ENCODE measurements around the gene ABO. TPM values are rescaled to one million over a fixed set of nuclear protein-coding genes. Genes with fewer than 3 reads are reported as not detected.

ABO gene
- total and polyA plus RNA-seq, 4 donors = 0.08 to 0.75 (median 0.10) TPM; not detected in 1

DNA sequence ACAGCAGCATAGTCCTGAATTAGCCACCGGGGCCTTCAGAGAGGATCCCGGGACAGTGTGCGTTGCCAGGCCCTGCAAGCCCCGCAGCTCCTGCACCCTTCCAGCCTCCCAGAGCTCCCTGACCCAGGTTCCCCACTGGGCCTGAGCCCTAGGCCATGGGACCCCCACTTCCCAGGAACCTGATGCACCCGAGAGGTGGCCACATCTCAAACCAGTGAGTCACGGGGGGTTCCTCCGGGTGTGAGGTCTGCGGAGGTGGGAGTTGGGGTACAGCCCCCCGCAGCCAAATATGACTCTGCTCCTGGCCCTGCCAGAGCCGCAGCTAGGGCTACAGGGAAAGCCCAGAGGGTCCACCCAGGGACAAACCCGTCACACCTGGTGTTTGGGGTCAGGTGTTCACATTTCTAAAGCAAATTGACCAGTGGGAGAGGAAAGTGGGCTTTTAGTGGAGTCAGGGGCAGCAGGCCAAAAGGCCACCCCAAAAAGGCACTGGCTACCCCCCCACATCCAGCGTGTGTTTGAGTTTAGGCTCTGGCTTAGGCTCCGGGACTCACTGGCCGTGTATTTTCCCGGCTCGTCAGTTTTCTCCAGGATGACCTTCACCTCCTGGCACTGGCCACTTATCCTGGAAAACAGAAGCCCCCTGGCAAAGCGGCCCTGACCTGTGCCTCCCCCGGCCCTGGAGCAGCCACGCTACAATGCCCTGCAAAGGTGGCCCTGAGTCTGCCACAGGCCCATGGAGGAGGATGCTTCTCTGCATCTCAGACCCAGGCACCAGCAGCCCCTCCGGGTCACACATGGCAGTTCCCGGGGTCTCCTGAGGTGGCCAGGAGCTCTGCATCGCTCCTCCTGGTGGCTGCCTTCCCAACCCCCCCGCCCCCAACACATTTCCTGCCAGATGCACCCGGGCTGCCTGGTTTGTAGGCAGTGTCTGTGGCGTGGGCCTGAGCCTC lies 48.5 kb downstream of the ABO start:
- WGBS = 77% methylated on average over 25 of the region's 25 CpGs
- Histone ChIP-seq H3K4me3 (ENCODE audit: low read depth in 1 of 3, low read length in 3 of 3) (no peak overlapping the region), H3K4me1 (ENCODE audit: control insufficient read depth in 4 of 4, insufficient read depth in 4 of 4, low read length in 3 of 4) (no peaks in the 10 kb centered on the region), H3K27me3 (ENCODE audit: control insufficient read depth in 4 of 4, insufficient read depth in 4 of 4, low read length in 3 of 4) (no peaks in the 10 kb centered on the region), H3K36me3 (ENCODE audit: control insufficient read depth in 4 of 4, insufficient read depth in 3 of 4, low read depth in 1 of 4, low read length in 3 of 4) (no peaks in the 10 kb centered on the region), H3K9me3 (ENCODE audit: control insufficient read depth in 4 of 4, low read length in 3 of 4) (no peaks in the 10 kb centered on the region), H3K9ac (ENCODE audit: low read depth in 1 of 2, low read length in 2 of 2) (no peak overlapping the region), H3K27ac (ENCODE audit: low read depth in 1 of 2, low read length in 2 of 2) (no peak overlapping the region)
- no peak for DNase-seq (ENCODE audit: low spot score)
- no peak for TF ChIP-seq HNF4A (conservative IDR thresholded peaks at IDR 0.05)

DNA sequence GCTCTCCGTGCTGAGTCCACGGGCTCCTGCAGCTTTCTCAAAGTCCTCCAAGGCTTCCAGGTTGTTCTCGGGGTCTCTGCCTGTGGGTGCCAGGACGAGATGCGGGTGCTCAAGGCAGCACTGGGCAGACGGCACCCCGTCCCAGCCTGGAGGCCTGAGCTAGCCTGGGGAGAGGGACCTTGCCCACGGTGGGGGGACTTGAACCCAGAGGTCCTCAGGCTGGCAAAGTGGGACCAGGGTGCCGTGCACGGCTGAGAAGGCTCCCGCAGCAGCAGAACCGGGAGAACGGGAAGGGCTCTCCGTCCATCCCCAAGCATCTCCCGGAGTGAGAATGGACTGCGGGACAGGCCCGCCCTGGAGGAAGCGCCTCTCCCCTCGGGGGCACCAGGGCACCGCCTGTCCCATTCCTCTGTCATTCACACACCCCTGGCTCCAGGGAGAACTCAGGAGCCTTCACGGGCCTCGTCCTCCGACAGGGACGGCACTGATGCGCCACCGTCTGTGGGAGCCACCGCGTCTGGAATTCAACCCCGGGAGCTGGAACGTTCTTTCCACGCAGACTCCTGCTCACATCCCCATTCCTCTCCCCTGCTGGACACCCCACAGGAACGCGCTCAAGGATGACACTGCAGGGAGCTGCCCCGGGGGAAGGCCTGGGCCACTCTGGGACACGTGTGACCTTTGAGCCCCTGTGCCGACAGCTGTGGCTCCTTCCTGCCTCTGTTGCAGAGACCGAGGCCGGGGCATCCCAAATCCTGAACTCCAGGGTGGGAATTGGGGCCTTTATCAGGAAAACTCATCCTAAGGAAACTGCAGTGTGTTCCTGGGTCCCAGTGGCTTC lies 49.6 kb downstream of the ABO start:
- Histone ChIP-seq H3K36me3 (ENCODE audit: control insufficient read depth in 4 of 4, insufficient read depth in 3 of 4, low read depth in 1 of 4, low read length in 3 of 4) (no peaks in the 10 kb centered on the region), H3K27me3 (ENCODE audit: control insufficient read depth in 4 of 4, insufficient read depth in 4 of 4, low read length in 3 of 4) (no peaks in the 10 kb centered on the region), H3K27ac (ENCODE audit: low read depth in 1 of 2, low read length in 2 of 2) (no peak overlapping the region), H3K4me1 (ENCODE audit: control insufficient read depth in 4 of 4, insufficient read depth in 4 of 4, low read length in 3 of 4) (no peaks in the 10 kb centered on the region), H3K4me3 (ENCODE audit: low read depth in 1 of 3, low read length in 3 of 3) (no peak overlapping the region), H3K9me3 (ENCODE audit: control insufficient read depth in 4 of 4, low read length in 3 of 4) (no peaks in the 10 kb centered on the region), H3K9ac (ENCODE audit: low read depth in 1 of 2, low read length in 2 of 2) (no peak overlapping the region)
- WGBS = 71% methylated on average over 38 of the region's 38 CpGs
- TF ChIP-seq, protein P1, sequence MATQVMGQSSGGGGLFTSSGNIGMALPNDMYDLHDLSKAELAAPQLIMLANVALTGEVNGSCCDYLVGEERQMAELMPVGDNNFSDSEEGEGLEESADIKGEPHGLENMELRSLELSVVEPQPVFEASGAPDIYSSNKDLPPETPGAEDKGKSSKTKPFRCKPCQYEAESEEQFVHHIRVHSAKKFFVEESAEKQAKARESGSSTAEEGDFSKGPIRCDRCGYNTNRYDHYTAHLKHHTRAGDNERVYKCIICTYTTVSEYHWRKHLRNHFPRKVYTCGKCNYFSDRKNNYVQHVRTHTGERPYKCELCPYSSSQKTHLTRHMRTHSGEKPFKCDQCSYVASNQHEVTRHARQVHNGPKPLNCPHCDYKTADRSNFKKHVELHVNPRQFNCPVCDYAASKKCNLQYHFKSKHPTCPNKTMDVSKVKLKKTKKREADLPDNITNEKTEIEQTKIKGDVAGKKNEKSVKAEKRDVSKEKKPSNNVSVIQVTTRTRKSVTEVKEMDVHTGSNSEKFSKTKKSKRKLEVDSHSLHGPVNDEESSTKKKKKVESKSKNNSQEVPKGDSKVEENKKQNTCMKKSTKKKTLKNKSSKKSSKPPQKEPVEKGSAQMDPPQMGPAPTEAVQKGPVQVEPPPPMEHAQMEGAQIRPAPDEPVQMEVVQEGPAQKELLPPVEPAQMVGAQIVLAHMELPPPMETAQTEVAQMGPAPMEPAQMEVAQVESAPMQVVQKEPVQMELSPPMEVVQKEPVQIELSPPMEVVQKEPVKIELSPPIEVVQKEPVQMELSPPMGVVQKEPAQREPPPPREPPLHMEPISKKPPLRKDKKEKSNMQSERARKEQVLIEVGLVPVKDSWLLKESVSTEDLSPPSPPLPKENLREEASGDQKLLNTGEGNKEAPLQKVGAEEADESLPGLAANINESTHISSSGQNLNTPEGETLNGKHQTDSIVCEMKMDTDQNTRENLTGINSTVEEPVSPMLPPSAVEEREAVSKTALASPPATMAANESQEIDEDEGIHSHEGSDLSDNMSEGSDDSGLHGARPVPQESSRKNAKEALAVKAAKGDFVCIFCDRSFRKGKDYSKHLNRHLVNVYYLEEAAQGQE (IDR thresholded peaks at IDR 0.05) = no peak
- DNase-seq (ENCODE audit: low spot score) = no peak

DNA sequence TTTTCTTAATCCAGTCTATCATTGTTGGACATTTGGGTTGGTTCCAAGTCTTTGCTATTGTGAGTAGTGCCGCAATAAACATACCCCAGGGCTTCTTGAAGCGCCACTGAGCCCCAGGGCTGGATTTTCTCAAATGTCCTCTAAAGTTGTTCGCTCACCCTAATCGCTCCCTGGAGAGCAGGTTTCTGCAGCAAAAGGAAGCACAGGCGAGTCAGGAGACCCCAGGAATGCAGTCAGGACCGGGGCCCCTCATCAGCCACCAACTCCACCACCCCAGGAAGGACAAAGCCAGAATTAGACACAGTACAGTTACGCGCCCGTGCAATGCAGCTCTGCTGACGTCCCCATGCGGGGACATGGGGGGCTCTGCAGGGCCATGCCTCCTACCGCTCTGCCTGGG lies 50.2 kb downstream of the ABO start:
- no peaks in the 10 kb centered on the region for H3K9me3 ChIP-seq (ENCODE audit: control insufficient read depth in 4 of 4, low read length in 3 of 4)
- 88% methylated on average over 12 of the region's 12 CpGs for WGBS
- no peaks in the 10 kb centered on the region for H3K36me3 ChIP-seq (ENCODE audit: control insufficient read depth in 4 of 4, insufficient read depth in 3 of 4, low read depth in 1 of 4, low read length in 3 of 4)
- no peaks in the 10 kb centered on the region for H3K4me1 ChIP-seq (ENCODE audit: control insufficient read depth in 4 of 4, insufficient read depth in 4 of 4, low read length in 3 of 4)
- no peak overlapping the region for H3K4me3 ChIP-seq (ENCODE audit: low read depth in 1 of 3, low read length in 3 of 3)
- no peaks in the 10 kb centered on the region for H3K27me3 ChIP-seq (ENCODE audit: control insufficient read depth in 4 of 4, insufficient read depth in 4 of 4, low read length in 3 of 4)
- H3K27ac ChIP-seq (ENCODE audit: low read depth in 1 of 2, low read length in 2 of 2) = no peak overlapping the region
- DNase-seq (ENCODE audit: low spot score) = no peak
- H3K9ac ChIP-seq (ENCODE audit: low read depth in 1 of 2, low read length in 2 of 2) = no peak overlapping the region
- TF ChIP-seq, protein P2, sequence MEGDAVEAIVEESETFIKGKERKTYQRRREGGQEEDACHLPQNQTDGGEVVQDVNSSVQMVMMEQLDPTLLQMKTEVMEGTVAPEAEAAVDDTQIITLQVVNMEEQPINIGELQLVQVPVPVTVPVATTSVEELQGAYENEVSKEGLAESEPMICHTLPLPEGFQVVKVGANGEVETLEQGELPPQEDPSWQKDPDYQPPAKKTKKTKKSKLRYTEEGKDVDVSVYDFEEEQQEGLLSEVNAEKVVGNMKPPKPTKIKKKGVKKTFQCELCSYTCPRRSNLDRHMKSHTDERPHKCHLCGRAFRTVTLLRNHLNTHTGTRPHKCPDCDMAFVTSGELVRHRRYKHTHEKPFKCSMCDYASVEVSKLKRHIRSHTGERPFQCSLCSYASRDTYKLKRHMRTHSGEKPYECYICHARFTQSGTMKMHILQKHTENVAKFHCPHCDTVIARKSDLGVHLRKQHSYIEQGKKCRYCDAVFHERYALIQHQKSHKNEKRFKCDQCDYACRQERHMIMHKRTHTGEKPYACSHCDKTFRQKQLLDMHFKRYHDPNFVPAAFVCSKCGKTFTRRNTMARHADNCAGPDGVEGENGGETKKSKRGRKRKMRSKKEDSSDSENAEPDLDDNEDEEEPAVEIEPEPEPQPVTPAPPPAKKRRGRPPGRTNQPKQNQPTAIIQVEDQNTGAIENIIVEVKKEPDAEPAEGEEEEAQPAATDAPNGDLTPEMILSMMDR (IDR thresholded peaks at IDR 0.05; ENCODE audit: low read depth, low read length, missing input control) = no peak
- TF ChIP-seq, protein P3, sequence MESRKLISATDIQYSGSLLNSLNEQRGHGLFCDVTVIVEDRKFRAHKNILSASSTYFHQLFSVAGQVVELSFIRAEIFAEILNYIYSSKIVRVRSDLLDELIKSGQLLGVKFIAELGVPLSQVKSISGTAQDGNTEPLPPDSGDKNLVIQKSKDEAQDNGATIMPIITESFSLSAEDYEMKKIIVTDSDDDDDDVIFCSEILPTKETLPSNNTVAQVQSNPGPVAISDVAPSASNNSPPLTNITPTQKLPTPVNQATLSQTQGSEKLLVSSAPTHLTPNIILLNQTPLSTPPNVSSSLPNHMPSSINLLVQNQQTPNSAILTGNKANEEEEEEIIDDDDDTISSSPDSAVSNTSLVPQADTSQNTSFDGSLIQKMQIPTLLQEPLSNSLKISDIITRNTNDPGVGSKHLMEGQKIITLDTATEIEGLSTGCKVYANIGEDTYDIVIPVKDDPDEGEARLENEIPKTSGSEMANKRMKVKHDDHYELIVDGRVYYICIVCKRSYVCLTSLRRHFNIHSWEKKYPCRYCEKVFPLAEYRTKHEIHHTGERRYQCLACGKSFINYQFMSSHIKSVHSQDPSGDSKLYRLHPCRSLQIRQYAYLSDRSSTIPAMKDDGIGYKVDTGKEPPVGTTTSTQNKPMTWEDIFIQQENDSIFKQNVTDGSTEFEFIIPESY (IDR thresholded peaks at IDR 0.05) = no peak
- TF ChIP-seq, protein P4, sequence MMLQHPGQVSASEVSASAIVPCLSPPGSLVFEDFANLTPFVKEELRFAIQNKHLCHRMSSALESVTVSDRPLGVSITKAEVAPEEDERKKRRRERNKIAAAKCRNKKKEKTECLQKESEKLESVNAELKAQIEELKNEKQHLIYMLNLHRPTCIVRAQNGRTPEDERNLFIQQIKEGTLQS (IDR thresholded peaks at IDR 0.05) = no peak
- TF ChIP-seq RXRA (IDR thresholded peaks at IDR 0.05) (no peak), HNF4A (conservative IDR thresholded peaks at IDR 0.05) (no peak), HNF4G (IDR thresholded peaks at IDR 0.05) (no peak), RAD21 (IDR thresholded peaks at IDR 0.05) (no peak), SP1 (IDR thresholded peaks at IDR 0.05) (no peak), FOXA1 (IDR thresholded peaks at IDR 0.05) (no peak), YY1 (IDR thresholded peaks at IDR 0.05) (no peak), NR2F2 (IDR thresholded peaks at IDR 0.05) (no peak), GABPA (IDR thresholded peaks at IDR 0.05 in 1 of 2, conservative IDR thresholded peaks at IDR 0.05 in 1 of 2) (no peak)
- TF ChIP-seq, protein P5, sequence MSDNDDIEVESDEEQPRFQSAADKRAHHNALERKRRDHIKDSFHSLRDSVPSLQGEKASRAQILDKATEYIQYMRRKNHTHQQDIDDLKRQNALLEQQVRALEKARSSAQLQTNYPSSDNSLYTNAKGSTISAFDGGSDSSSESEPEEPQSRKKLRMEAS (IDR thresholded peaks at IDR 0.05) = no peak
